ENCODE measurements around the gene ARHGEF40. TPM values are rescaled to one million over a fixed set of nuclear protein-coding genes. Genes with fewer than 3 reads are reported as not detected.
A peak's percentile ranks its signal among the peaks of the same experiment; 100 is the strongest.

The ARHGEF40 gene
- total RNA-seq, 4 donors from 2014 or later = 7.5 to 21.2 (median 14.4) TPM

DNA sequence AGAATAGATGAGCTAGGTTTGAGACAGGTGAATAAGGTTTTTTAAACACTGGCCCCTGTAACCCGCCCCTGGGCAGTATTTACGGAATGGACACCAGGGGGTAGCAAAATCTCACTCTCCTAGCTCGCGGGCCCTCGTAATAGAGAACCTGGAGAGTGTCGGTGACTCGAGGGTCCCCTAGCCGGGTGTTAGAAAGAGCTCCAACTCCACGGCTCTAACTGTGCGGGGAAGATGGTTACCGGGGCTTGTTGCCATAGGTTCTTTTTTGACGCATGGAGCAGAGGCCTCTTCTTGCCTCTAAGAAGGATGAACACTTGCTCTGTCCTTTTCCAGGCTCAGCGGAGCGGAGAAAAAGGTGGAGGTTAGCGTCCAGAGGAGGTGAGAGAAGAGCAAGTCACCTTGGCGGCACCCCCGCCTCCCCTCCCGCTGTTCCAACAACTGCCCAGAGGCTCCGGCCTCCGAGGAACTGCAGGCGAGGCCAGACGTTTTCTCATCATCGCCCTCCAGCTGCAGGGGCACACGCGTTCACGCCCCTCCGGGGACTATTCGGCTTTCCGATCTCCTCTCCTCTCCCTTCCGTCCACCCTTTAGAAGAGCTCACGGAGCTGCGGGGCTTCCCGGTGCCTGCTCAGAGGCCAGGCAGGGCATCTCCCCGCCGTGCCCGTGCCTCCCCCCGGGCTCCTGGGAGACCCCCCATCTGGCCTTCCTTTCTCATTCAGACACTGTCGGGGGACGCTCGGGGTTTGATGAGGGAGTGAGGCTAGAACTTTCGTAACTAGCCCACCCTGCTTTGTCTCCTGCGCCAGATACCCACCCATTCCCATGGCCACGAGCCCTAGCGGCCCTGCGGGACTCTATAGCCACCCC, 1.4 kb upstream of the ARHGEF40 start:
- no peak for TF ChIP-seq POLR2A (IDR thresholded peaks at IDR 0.05)
- TF ChIP-seq, protein P1, sequence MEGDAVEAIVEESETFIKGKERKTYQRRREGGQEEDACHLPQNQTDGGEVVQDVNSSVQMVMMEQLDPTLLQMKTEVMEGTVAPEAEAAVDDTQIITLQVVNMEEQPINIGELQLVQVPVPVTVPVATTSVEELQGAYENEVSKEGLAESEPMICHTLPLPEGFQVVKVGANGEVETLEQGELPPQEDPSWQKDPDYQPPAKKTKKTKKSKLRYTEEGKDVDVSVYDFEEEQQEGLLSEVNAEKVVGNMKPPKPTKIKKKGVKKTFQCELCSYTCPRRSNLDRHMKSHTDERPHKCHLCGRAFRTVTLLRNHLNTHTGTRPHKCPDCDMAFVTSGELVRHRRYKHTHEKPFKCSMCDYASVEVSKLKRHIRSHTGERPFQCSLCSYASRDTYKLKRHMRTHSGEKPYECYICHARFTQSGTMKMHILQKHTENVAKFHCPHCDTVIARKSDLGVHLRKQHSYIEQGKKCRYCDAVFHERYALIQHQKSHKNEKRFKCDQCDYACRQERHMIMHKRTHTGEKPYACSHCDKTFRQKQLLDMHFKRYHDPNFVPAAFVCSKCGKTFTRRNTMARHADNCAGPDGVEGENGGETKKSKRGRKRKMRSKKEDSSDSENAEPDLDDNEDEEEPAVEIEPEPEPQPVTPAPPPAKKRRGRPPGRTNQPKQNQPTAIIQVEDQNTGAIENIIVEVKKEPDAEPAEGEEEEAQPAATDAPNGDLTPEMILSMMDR (IDR thresholded peaks at IDR 0.05) = peak in 1 of 3 donors; percentile 48
- 13 to 25% methylated on average over 45 of the region's 45 CpGs for WGBS, 2 donors
- DNase-seq (ENCODE audit: low spot score in 2 of 2) = peak in 1 of 2 donors; percentile 88

DNA sequence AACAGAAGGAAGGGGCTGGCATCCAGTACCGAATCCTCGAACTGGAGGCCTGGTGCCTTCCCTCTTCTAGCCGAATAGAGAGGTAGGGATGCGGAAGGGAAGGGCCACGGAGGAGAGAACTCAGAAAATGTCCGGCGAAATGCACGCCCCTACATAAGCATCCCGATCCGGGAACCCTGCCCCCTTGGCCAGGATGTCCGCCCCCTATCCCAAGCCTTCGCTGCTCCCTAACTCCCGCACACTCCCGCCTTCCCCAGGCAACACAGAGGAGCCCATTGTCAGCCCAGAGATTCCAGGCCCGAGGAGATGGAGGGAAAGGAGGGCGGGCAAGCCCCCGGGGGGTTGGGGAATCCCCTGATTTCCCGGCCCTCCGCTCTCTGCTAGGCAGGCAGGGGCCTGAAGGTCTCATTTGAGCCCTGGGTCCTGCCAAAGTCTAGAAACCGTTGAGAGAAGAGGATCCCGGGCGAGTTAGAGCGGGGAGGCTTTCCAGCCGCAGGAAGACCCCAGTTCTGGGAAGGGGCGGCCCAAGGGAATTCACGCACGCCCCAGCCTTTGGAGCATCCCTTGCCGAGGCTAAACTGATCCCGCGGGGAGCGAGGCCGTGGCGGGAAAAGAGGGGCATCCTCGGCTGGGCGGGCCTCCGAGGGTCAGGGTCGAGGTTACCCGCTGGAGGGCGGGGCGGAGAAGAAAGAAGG, 569 bp upstream of the ARHGEF40 start:
- DNase-seq (ENCODE audit: low spot score in 2 of 2) = peak in 1 of 2 donors; percentile 89
- intact Hi-C loops (cut with DNase I; ENCODE audit: low total_unique reads) = no loop called here
- 4% methylated on average over 28 to 31 of the region's 40 CpGs for WGBS, 2 donors
- TF ChIP-seq POLR2A (IDR thresholded peaks at IDR 0.05) = no peak
- TF ChIP-seq, protein P1 (IDR thresholded peaks at IDR 0.05) = no peak
- H3K4me3 ChIP-seq (ENCODE audit: low read depth, poor library complexity, severe bottlenecking) = peak overlapping the region; percentile 55

More for the DNA sequence above, 1.4 kb upstream of the ARHGEF40 start:
- peak overlapping the region; percentile 5 for H3K4me3 ChIP-seq (ENCODE audit: low read depth, poor library complexity, severe bottlenecking)
- intact Hi-C loops (cut with DNase I; ENCODE audit: low total_unique reads) = no loop called here

DNA sequence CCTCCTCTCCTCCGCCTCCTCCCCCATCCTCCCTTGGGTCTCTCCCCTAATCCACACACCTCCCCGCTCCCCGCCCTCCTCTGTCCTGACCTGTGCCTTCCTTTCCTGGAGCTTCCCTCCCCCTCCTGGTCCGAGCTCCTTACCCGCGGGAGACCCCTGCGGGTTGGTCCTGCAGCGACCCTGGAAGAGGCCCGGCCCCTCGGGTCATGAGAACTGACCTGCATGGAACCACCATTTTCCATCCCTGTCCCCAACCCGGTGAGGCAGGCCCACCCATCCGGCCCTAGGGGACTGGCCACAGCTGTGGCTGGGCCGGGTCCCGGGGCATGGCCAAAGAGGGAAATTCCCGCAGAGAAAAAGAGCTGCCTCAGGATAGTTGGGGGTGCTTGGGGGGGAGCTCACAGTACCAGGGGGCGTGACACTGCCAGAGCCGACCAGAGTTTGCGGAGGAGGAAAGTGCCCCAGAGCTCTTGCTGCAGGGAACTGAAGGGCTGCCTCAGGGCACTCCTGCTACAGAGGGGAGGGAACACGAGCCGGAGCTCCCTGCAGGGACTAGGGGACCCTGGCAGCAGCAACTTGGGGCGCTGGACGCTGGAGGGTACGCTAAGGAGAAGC, 613 bp downstream of the ARHGEF40 start:
- TF ChIP-seq, protein P1 (IDR thresholded peaks at IDR 0.05) = no peak
- no peak for TF ChIP-seq POLR2A (IDR thresholded peaks at IDR 0.05)
- peak in 1 of 2 donors; percentile 89 for DNase-seq (ENCODE audit: low spot score in 2 of 2)
- 0% methylated on average over 20 to 23 of the region's 23 CpGs for WGBS, 2 donors
- intact Hi-C loops (cut with DNase I; ENCODE audit: low total_unique reads) = no loop called here
- H3K4me3 ChIP-seq (ENCODE audit: low read depth, poor library complexity, severe bottlenecking) = peak overlapping the region; percentile 55

DNA sequence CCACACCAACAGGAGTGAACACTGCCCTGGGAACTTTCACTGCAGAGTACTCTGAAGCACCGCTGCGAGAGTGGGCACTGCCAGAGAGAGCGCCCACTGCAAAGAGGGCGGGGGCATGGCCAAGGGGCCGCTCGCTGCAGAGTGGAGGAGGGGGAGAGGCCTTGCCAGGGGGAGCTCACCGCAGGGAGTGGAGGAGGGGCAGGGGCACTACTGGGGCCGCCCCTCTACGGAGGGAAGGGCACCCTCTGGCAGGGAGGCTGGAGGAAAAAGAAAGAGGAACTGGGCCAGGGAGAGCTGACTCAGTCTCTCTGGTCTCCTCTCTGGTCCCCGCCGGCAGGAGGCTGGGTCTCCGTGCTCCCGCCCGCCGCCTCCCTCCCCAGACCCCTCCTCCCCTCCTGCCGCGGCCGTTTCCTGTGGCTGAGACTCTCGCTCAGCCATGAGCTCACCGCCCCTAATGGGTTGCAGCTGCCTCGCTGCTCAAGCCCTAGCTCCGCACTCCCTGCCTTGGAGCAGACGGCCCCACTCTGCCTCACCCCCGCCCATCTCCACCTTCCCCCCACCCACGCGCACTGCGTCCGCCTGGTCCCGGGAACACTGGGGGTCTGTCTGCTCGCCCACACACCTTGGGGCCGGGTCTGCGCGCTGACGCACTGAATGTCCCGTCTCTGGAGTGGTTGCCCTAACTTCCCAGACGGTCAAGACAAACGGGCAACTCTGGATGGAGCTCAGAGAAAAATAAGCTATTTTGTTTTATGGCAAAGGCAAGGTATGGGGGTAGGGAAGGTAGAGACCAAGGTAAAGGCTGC, 1.3 kb downstream of the ARHGEF40 start:
- H3K4me3 ChIP-seq (ENCODE audit: low read depth, poor library complexity, severe bottlenecking) = peak overlapping the region; percentile 55
- intact Hi-C loops (cut with DNase I; ENCODE audit: low total_unique reads) = no loop called here
- TF ChIP-seq, protein P1 (IDR thresholded peaks at IDR 0.05) = no peak
- TF ChIP-seq POLR2A (IDR thresholded peaks at IDR 0.05) = no peak
- DNase-seq (ENCODE audit: low spot score in 2 of 2) = peak; percentile 79 to 97
- 1 to 2% methylated on average over 35 to 37 of the region's 37 CpGs for WGBS, 2 donors

DNA sequence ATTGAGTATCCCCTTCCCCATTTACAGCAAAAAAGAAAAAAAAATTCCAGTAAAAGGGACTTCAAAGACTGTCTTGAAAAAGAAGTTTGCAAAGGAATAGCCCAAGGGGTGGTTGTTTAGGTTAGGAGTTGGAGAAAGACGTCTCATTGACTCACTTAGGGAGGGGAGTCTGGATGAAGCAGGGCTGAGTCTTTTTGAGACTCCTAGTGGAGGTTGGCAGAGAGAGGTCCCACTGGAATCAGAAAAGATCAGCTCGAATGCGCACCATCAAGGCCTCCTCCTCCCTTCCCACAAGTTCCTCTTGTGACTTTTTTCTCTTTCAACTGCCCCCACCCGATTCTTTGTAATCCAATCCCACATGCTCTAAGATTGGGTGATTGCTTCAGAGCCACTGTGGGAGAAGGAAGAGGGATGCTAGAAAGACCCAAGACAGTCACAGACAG, 1.9 kb downstream of the ARHGEF40 start:
- peak; percentile 54 to 79 for DNase-seq (ENCODE audit: low spot score in 2 of 2)
- 26 to 34% methylated on average over 4 of the region's 4 CpGs for whole genome bisulfite sequencing, 2 donors
- intact Hi-C loops (cut with DNase I; ENCODE audit: low total_unique reads) = no loop called here
- H3K4me3 ChIP-seq (ENCODE audit: low read depth, poor library complexity, severe bottlenecking) = no peak overlapping the region
- TF ChIP-seq, protein P1 (IDR thresholded peaks at IDR 0.05) = no peak
- TF ChIP-seq POLR2A (IDR thresholded peaks at IDR 0.05) = no peak

Measured in lower leg skin (tissue), 4 donors.